DOHH2 (cell line): ENCODE measurements around the gene SLC26A2.
A peak's percentile ranks its signal among the peaks of the same experiment; 100 is the strongest.

Source experiments
- H3F3A ChIP-seq: fragments of 200-600 bp; sonication (generic), shearing (Covaris generic); 2 replicates; pipeline ENCODE4 v1.6.0; 2016; ENCODE audit warnings: antibody characterized with exemption, mild to moderate bottlenecking; ENCODE audit not compliant: control insufficient read depth, insufficient read depth
- H3K27ac ChIP-seq: fragments of 200-600 bp; sonication (generic); 2 replicates; pipeline ENCODE4 v1.5.1; 2014; ENCODE audit warnings: low read depth, mild to moderate bottlenecking, low read length, moderate library complexity
- H3K27me3 ChIP-seq: fragments of 200-600 bp; sonication (generic); 2 replicates; pipeline ENCODE4 v1.6.1; 2014; ENCODE audit warnings: mild to moderate bottlenecking, low read length, mixed read lengths; ENCODE audit not compliant: control insufficient read depth
- H3K36me3 ChIP-seq: fragments of 200-600 bp; sonication (generic); 2 replicates; pipeline ENCODE4 v1.6.1; 2014; ENCODE audit warnings: mild to moderate bottlenecking, low read length, moderate library complexity, mixed read lengths; ENCODE audit not compliant: control insufficient read depth
- H3K4me1 ChIP-seq: fragments of 200-600 bp; sonication (generic); 2 replicates; pipeline ENCODE4 v1.6.1; 2014; ENCODE audit warnings: mild to moderate bottlenecking, low read length, mixed read lengths; ENCODE audit not compliant: control insufficient read depth
- H3K4me2 ChIP-seq: fragments of 200-600 bp; sonication (generic); 2 replicates; pipeline ENCODE4 v1.6.0; 2014; ENCODE audit warnings: mild to moderate bottlenecking, low read length, moderate library complexity
- H3K4me3 ChIP-seq: fragments of 200-600 bp; sonication (generic); 2 replicates; pipeline ENCODE4 v1.5.1; 2014; ENCODE audit warnings: mild to moderate bottlenecking, low read length, mixed read lengths
- H3K79me2 ChIP-seq: fragments of 200-600 bp; sonication (generic); 2 replicates; pipeline ENCODE4 v1.6.1; 2014; ENCODE audit warnings: mild to moderate bottlenecking, low read length, mixed read lengths; ENCODE audit not compliant: control insufficient read depth
- H3K9me2 ChIP-seq: fragments of 200-600 bp; sonication (generic); replicated peaks from 2 replicates; pipeline ENCODE4 v1.6.1; 2014; ENCODE audit warnings: mild to moderate bottlenecking, low read length, mixed read lengths; ENCODE audit not compliant: control insufficient read depth
- H3K9me3 ChIP-seq: fragments of 200-600 bp; sonication (generic); 2 replicates; pipeline ENCODE4 v1.6.1; 2014; ENCODE audit warnings: antibody characterized with exemption, low read length, mixed read lengths; ENCODE audit not compliant: control insufficient read depth, insufficient read depth
- H4K20me1 ChIP-seq: fragments of 200-600 bp; sonication (generic); 2 replicates; pipeline ENCODE4 v1.6.0; 2014; ENCODE audit warnings: low read depth, mild to moderate bottlenecking, antibody characterized with exemption, low read length, moderate library complexity; ENCODE audit not compliant: control insufficient read depth, insufficient read depth
- EZH2phosphoT487 ChIP-seq: fragments of 200-600 bp; sonication (generic); IDR thresholded peaks from 2 replicates; pipeline ENCODE4 v1.6.1; 2017; ENCODE audit warnings: borderline replicate concordance, mild to moderate bottlenecking, antibody characterized with exemption, low read length, moderate library complexity, mixed read lengths
- TF ChIP-seq, protein P1 (sequence below): fragments of 200-600 bp; sonication (generic); IDR thresholded peaks from one replicate; pipeline ENCODE4 v1.5.1; 2014; ENCODE audit warnings: antibody characterized with exemption, mild to moderate bottlenecking, low read depth, low read length; ENCODE audit not compliant: poor library complexity, severe bottlenecking

SLC26A2 gene

DNA sequence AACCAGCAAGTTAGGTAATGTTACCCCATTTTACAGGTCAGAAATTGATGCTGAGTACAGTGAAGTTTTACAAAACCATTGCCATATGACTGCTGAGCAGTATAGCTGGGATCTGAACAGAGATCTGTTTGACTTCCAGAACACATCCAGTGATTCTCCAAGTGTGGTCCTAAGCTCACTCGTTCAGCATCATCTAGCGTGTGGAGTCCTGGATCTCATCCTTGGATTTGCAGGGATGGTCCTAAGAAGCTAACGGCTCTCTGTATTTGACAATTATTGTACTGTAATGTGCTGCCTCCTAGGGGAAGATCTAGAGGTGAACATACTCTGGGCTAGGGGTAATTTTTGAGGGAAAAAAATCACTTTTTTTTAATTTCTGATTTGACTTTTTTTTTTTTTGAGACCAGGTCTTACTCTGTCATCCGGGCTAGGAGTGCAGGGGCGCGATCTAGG is 1.4 kb downstream of the SLC26A2 start:
- peaks cover 5% of the 10 kb centered on the region; the same call in 1 of the 2 replicates for H3F3A ChIP-seq
- TF ChIP-seq, protein P1, sequence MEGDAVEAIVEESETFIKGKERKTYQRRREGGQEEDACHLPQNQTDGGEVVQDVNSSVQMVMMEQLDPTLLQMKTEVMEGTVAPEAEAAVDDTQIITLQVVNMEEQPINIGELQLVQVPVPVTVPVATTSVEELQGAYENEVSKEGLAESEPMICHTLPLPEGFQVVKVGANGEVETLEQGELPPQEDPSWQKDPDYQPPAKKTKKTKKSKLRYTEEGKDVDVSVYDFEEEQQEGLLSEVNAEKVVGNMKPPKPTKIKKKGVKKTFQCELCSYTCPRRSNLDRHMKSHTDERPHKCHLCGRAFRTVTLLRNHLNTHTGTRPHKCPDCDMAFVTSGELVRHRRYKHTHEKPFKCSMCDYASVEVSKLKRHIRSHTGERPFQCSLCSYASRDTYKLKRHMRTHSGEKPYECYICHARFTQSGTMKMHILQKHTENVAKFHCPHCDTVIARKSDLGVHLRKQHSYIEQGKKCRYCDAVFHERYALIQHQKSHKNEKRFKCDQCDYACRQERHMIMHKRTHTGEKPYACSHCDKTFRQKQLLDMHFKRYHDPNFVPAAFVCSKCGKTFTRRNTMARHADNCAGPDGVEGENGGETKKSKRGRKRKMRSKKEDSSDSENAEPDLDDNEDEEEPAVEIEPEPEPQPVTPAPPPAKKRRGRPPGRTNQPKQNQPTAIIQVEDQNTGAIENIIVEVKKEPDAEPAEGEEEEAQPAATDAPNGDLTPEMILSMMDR: peak; percentile 43
- no peak for TF ChIP-seq EZH2phosphoT487
- peak overlapping the region; percentile 79; the same call in 1 of the 2 replicates for H3K4me3 ChIP-seq
- no peaks in the 10 kb centered on the region for H3K9me2 ChIP-seq
- H3K27ac ChIP-seq: no peak overlapping the region
- no peaks in the 10 kb centered on the region for H3K36me3 ChIP-seq
- H3K4me2 ChIP-seq: peak overlapping the region; percentile 81
- H3K4me1 ChIP-seq: peaks cover 24% of the 10 kb centered on the region
- H3K79me2 ChIP-seq: no peaks in the 10 kb centered on the region
- H3K9me3 ChIP-seq: no peaks in the 10 kb centered on the region
- no peaks in the 10 kb centered on the region for H3K27me3 ChIP-seq
- no peaks in the 10 kb centered on the region for H4K20me1 ChIP-seq

DNA sequence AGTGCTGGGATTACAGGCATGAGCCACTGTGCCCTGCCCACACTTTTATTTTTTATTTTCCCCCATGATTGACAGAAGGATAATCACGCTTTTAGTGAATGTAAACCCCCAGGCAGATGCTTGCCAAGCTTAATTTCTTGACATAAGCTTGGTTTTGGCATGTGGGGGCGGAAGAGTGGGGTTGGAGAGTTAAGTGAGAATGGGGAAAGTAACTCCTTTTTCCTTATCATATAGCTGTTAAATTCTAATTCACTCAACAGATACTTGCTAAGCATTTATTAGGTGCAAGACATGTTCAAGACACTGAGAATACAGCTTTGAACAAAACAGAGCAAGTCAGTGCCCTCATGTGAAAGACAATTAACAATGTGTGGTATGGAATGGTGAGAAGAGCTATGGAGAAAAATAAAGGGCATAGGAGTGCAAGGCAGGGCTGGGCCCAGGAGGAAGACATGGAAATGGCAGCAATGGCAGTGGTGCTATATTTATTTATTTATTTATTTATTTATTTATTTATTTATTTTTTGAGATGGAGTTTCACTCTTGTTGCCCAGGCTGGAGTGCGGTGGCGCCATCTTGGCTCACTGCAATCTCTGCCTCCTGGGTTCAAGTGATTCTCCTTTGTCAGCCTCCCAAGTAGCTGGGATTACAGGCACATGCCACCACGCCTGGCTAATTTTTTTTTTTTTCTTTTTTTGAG is 2.2 kb downstream of the SLC26A2 start:
- no peaks in the 10 kb centered on the region for H3K27me3 ChIP-seq
- no peaks in the 10 kb centered on the region for H3K36me3 ChIP-seq
- no peak overlapping the region for H3K4me2 ChIP-seq
- H3K9me2 ChIP-seq: no peaks in the 10 kb centered on the region
- H3K4me3 ChIP-seq: no peak overlapping the region
- TF ChIP-seq, protein P1: no peak
- no peak for TF ChIP-seq EZH2phosphoT487
- peaks cover 5% of the 10 kb centered on the region; the same call in 1 of the 2 replicates for H3F3A ChIP-seq
- peaks cover 24% of the 10 kb centered on the region for H3K4me1 ChIP-seq
- no peaks in the 10 kb centered on the region for H3K9me3 ChIP-seq
- no peaks in the 10 kb centered on the region for H4K20me1 ChIP-seq
- H3K79me2 ChIP-seq: no peaks in the 10 kb centered on the region
- no peak overlapping the region for H3K27ac ChIP-seq

DNA sequence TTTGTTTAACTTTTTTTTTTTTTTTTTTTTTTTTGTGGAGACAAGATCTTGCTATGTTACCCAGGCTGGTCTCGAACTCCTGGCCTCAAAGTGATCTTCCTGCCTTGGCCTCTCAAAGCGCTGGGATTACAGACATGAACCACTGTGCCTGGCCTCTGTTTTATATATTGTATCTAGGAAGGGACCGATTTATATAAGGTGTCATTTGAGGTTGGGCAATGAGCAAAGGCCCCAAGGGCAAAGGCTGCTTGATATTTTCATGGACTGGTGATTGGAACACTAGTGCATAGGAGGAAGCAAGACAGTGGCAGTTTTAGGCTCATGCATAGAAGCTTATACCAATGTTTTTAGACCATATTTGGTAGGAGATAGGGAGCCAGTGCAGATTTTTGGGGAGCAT is 3.2 kb downstream of the SLC26A2 start:
- no peak overlapping the region for H3K27ac ChIP-seq
- H3K36me3 ChIP-seq: no peaks in the 10 kb centered on the region

More for the DNA sequence above, 3.2 kb downstream of the SLC26A2 start:
- Histone ChIP-seq H3K9me2 (no peaks in the 10 kb centered on the region), H4K20me1 (no peaks in the 10 kb centered on the region), H3K79me2 (no peaks in the 10 kb centered on the region), H3F3A (peaks cover 5% of the 10 kb centered on the region; the same call in 1 of the 2 replicates), H3K27me3 (no peaks in the 10 kb centered on the region), H3K9me3 (no peaks in the 10 kb centered on the region), H3K4me3 (no peak overlapping the region), H3K4me1 (peaks cover 24% of the 10 kb centered on the region), H3K4me2 (no peak overlapping the region)
- TF ChIP-seq EZH2phosphoT487: no peak
- TF ChIP-seq, protein P1: no peak
